Measurements from ENCODE around the gene WASHC2C. TPM values are rescaled to one million over a fixed set of nuclear protein-coding genes. Genes with fewer than 3 reads are reported as not detected.
"Not testable (repeated sequence)": the region's sequence is repeated elsewhere in the genome, so short reads cannot be mapped to it uniquely, and the experiment has no call there.

WASHC2C gene
- total RNA-seq, 1 donor from 2014 or later = 36.1 TPM

- peaks cover 0 to 12% of the 10 kb centered on the region in 2 donors for H3K36me3 ChIP-seq
- H3K27ac ChIP-seq; intact Hi-C loops (cut with DNase I); H3K4me3 ChIP-seq; H3K27me3 ChIP-seq; H3K4me1 ChIP-seq; DNase-seq (ENCODE audit: extremely low spot score in 2 of 2); H3K9me3 ChIP-seq: not testable (repeated sequence)
These were observed 62.9 kb downstream of the WASHC2C start for GRCh38 chr10:45789991-45790390.

GRCh38 chr10:45790694-45791426, 63.8 kb downstream of the WASHC2C start:
- H3K4me1 ChIP-seq; H3K9me3 ChIP-seq; DNase-seq (ENCODE audit: extremely low spot score in 2 of 2); H3K27ac ChIP-seq; H3K4me3 ChIP-seq; intact Hi-C loops (cut with DNase I); H3K27me3 ChIP-seq: not testable (repeated sequence)
- peaks cover 0 to 12% of the 10 kb centered on the region in 2 donors for H3K36me3 ChIP-seq

- H3K27ac ChIP-seq; H3K4me1 ChIP-seq; H3K27me3 ChIP-seq; H3K36me3 ChIP-seq; H3K9me3 ChIP-seq; intact Hi-C loops (cut with DNase I); DNase-seq (ENCODE audit: extremely low spot score in 2 of 2); H3K4me3 ChIP-seq: not testable (repeated sequence)
These were observed 67.7 kb downstream of the WASHC2C start for GRCh38 chr10:45794761-45795160.

DNA sequence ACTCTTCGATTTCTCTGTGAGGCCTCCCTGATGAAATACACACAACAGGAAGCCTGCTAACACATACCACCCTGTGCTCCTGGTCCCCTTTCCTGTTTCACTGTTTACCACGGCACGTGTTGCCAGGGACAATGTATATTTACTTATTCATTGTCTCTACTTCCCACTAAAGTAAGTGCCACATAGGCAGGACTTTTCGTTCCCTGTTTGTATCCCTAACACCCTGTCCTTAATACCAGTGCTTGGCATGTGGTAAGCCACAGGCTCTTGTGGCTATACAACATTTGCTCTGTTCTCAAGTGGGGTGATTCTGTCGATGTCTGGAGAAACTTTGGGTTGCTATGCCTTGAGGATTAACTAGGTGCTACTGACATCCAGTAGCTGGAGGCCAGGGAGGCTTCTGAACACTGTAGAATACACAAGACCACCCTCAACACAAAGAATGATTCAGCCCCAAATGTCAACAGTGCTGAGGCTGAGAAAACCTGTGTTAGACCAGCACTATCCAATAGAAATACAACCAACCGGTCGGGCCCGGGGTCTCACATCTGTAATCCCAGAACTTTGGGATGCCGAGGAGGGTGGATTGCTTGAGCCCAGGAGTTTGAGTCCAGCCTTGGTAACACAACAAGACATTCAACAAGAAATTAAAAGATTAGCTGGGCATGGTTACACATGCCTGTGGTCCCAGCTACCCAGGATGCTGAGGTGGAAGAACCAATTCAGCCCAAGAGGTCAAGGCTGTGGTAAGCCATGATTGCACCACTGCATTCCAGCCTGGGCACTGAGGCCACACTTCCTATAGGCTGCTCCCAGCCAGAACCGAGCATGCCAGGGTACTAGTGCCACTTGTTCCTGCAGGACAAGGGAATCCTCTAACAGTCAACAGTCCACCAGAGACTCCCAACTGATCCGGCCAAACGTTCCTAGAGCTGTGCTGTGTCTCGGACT, 76.3 kb downstream of the WASHC2C start:
- intact Hi-C loops (cut with DNase I); DNase-seq (ENCODE audit: extremely low spot score in 2 of 2); H3K4me3 ChIP-seq; H3K27ac ChIP-seq; H3K9me3 ChIP-seq; H3K27me3 ChIP-seq; H3K36me3 ChIP-seq; H3K4me1 ChIP-seq: not testable (repeated sequence)

GRCh38 chr10:45804996-45805395, 77.9 kb downstream of the WASHC2C start:
- H3K27ac ChIP-seq; H3K9me3 ChIP-seq; H3K4me1 ChIP-seq; DNase-seq (ENCODE audit: extremely low spot score in 2 of 2); H3K27me3 ChIP-seq; intact Hi-C loops (cut with DNase I); H3K4me3 ChIP-seq; H3K36me3 ChIP-seq: not testable (repeated sequence)

- no peak for TF ChIP-seq POLR2AphosphoS5 (IDR thresholded peaks at IDR 0.05; ENCODE audit: insufficient read depth in 1 of 2, low read depth in 1 of 2)
- TF ChIP-seq POLR2A (IDR thresholded peaks at IDR 0.05) = no peak
- no peak for TF ChIP-seq CTCF (IDR thresholded peaks at IDR 0.05)
- intact Hi-C loops (cut with DNase I) = no loop called here
- Histone ChIP-seq H3K4me3 (no peak overlapping the region), H3K27ac (no peak overlapping the region), H3K4me1 (no peaks in the 10 kb centered on the region), H3K9me3 (no peaks in the 10 kb centered on the region), H3K27me3 (no peaks in the 10 kb centered on the region), H3K36me3 (no peaks in the 10 kb centered on the region)
- no peak for DNase-seq (ENCODE audit: extremely low spot score in 2 of 2)
These were observed 82.8 kb downstream of the WASHC2C start for GRCh38 chr10:45809837-45810236.

- no peak for DNase-seq (ENCODE audit: extremely low spot score in 2 of 2)
- no peak overlapping the region for H3K27ac ChIP-seq
- no peaks in the 10 kb centered on the region for H3K9me3 ChIP-seq
- no peaks in the 10 kb centered on the region for H3K4me1 ChIP-seq
- H3K27me3 ChIP-seq = no peaks in the 10 kb centered on the region
- TF ChIP-seq POLR2A (IDR thresholded peaks at IDR 0.05) (no peak), CTCF (IDR thresholded peaks at IDR 0.05) (no peak), POLR2AphosphoS5 (IDR thresholded peaks at IDR 0.05; ENCODE audit: insufficient read depth in 1 of 2, low read depth in 1 of 2) (no peak)
- intact Hi-C loops (cut with DNase I) = no loop called here
- no peaks in the 10 kb centered on the region for H3K36me3 ChIP-seq
- H3K4me3 ChIP-seq = no peak overlapping the region
These were observed 84.0 kb downstream of the WASHC2C start for GRCh38 chr10:45811075-45811474.

- H3K9me3 ChIP-seq, H3K36me3 ChIP-seq: not testable (repeated sequence)
These were observed 85.9 kb downstream of the WASHC2C start for GRCh38 chr10:45812959-45813358.

DNA sequence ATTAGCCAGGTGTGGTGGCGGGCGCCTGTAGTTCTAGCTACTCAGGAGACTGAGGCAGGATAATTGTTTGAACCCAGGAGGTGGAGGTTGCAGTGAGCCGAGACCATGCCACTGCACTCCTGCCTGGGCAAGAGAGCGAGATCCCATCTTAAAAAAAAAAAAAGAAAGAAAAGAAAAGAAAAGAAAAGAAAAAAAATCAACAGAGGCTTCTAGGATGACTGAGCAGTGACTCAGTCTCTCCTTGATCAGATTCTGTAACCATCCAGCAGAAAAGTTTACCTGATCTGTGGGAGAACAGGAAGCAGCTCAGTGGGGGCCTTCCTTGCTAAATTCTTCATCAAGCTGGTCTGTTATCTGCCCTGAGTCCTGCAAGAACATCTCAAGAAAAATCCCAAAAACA, 87.1 kb downstream of the WASHC2C start:
- H3K4me3 ChIP-seq; DNase-seq (ENCODE audit: extremely low spot score in 2 of 2); H3K9me3 ChIP-seq; H3K36me3 ChIP-seq; H3K27me3 ChIP-seq; intact Hi-C loops (cut with DNase I); H3K4me1 ChIP-seq; H3K27ac ChIP-seq: not testable (repeated sequence)

More at GRCh38 chr10:45812959-45813358, 85.9 kb downstream of the WASHC2C start:
- DNase-seq (ENCODE audit: extremely low spot score in 2 of 2); H3K27me3 ChIP-seq; intact Hi-C loops (cut with DNase I); H3K4me3 ChIP-seq; H3K27ac ChIP-seq; H3K4me1 ChIP-seq: not testable (repeated sequence)

Data from vagina (tissue), 2 donors.